Panc1 (cell line): ENCODE results near the gene CRELD2. TPM values are rescaled to one million over a fixed set of nuclear protein-coding genes. Genes with fewer than 3 reads are reported as not detected.

ENCODE experiments used
- ATAC-seq: fragments of 200-7000 bp; cut with Tn5 transposase; 2 replicates; pipeline ENCODE4 v1.9.1; 2020; ENCODE audit warnings: mild to moderate bottlenecking, moderate library complexity
- BruUV-seq: library from RNA; stranded (reverse); fragments of 400-500 nt; replicated peaks from 2 replicates; lab custom pipeline; 2021; lab: Mats Ljungman, UMichigan
- CTCF ChIA-PET: fragments of 300-600 bp; sonication (Branson Sonifier 250); formaldehyde crosslinking; loops from one replicate; lab custom pipeline; 2022; ENCODE audit warnings: antibody characterized with exemption; lab: Charles Lee
- POLR2A ChIA-PET: fragments of 300-600 bp; sonication (Branson Sonifier 250); formaldehyde crosslinking; loops from one replicate; lab custom pipeline; 2022; ENCODE audit warnings: antibody characterized with exemption; lab: Charles Lee
- DNase-seq: peaks from one replicate; pipeline ENCODE4 v3.0.0-alpha.2; 2010; ENCODE audit warnings: low read depth, low spot score
- H3K27ac ChIP-seq: 2 replicates; pipeline ENCODE4 v1.5.1; 2011; ENCODE audit warnings: mild to moderate bottlenecking, low read length, inconsistent platforms
- H3K27me3 ChIP-seq: fragments of 200-500 bp; sonication (Bioruptor generic); 2 replicates; pipeline ENCODE4 v1.6.0; 2014; ENCODE audit warnings: low read length, inconsistent platforms; ENCODE audit not compliant: control insufficient read depth, insufficient read depth
- H3K36me3 ChIP-seq: fragments of 200-500 bp; sonication (Bioruptor generic); 2 replicates; pipeline ENCODE4 v1.5.1; 2014; ENCODE audit warnings: inconsistent platforms, mild to moderate bottlenecking, low read length, moderate library complexity; ENCODE audit not compliant: control insufficient read depth, insufficient read depth
- H3K4me1 ChIP-seq: 2 replicates; pipeline ENCODE4 v1.5.1; 2011; ENCODE audit warnings: inconsistent platforms, mild to moderate bottlenecking, low read length, moderate library complexity; ENCODE audit not compliant: control insufficient read depth, insufficient read depth
- H3K4me3 ChIP-seq, 2 experiments: 2 replicates each; pipeline ENCODE4 v1.5.1; 2011 to 2012; ENCODE audit warnings: low read depth in 2 of 2, low read length in 2 of 2, mild to moderate bottlenecking in 2 of 2, inconsistent platforms in 1 of 2, moderate library complexity in 1 of 2
- H3K9me3 ChIP-seq: fragments of 200-500 bp; sonication (Bioruptor generic); 2 replicates; pipeline ENCODE4 v1.5.1; 2014; ENCODE audit warnings: low read depth, mild to moderate bottlenecking, inconsistent platforms, low read length, moderate library complexity; ENCODE audit not compliant: control insufficient read depth, insufficient read depth
- CTCF ChIP-seq: fragments of 450-650 bp; IDR thresholded peaks from 2 replicates; pipeline ENCODE4 v1.5.1; 2017; ENCODE audit warnings: mild to moderate bottlenecking
- POLR2AphosphoS5 ChIP-seq: IDR thresholded peaks from 2 replicates; pipeline ENCODE4 v1.6.1; 2012; ENCODE audit warnings: mild to moderate bottlenecking, low read depth, low read length, moderate library complexity
- REST ChIP-seq, 2 experiments: IDR thresholded peaks; 2 replicates each; pipeline ENCODE4 v1.6.1; 2011 to 2012; ENCODE audit warnings: low read depth in 2 of 2, control low read depth in 1 of 2, low read length in 1 of 2, mild to moderate bottlenecking in 1 of 2, moderate library complexity in 1 of 2; ENCODE audit not compliant: insufficient read depth in 1 of 2
- SIN3A ChIP-seq: IDR thresholded peaks from 2 replicates; pipeline ENCODE4 v1.6.1; 2012; ENCODE audit warnings: low read depth, mild to moderate bottlenecking, low read length, moderate library complexity, borderline replicate concordance; ENCODE audit not compliant: insufficient read depth
- TCF7L2 ChIP-seq: IDR thresholded peaks from 2 replicates; pipeline ENCODE4 v1.6.1; 2011; ENCODE audit warnings: mild to moderate bottlenecking, low read depth, low read length, inconsistent platforms
- in situ Hi-C: cut with HindIII; loops from 2 replicates; pipeline ENCODE4 v1.10.0; 2016; ENCODE audit warnings: low sequenced_read_pairs, low pct_unique_long_range_greater_than_20kb
- intact Hi-C: fragments of 100-400 bp; cut with micrococcal nuclease; formaldehyde crosslinking; loops from one replicate; pipeline ENCODE4 v1.10.0; 2022; ENCODE audit not compliant: unreplicated experiment
- total RNA-seq: library from RNA; stranded (reverse); gene quantifications from one replicate; pipeline ENCODE4 v1.2.1, GENCODE V29; 2021; ENCODE audit not compliant: unreplicated experiment

Gene CRELD2
- total RNA-seq, 1 experiment from 2014 or later, result 59.7 TPM

GRCh38 chr22:49894322-49895054 is 23.9 kb upstream of the CRELD2 start:
- H3K36me3 ChIP-seq, result no peaks in the 10 kb centered on the region
- no TSS peak for BruUV-seq
- intact Hi-C loops (no loop called here), in situ Hi-C loops (no loop called here)
- H3K9me3 ChIP-seq, result no peaks in the 10 kb centered on the region; the same call in 1 of the 2 replicates
- POLR2A ChIA-PET, result no interaction called here
- H3K27ac ChIP-seq, result no peak overlapping the region
- no peak overlapping the region for H3K4me3 ChIP-seq
- no peaks in the 10 kb centered on the region for H3K27me3 ChIP-seq
- no peak for DNase-seq
- TF ChIP-seq POLR2AphosphoS5, result no peak
- no peak for TF ChIP-seq CTCF
- TF ChIP-seq REST (IDR thresholded peaks at IDR 0.05; ENCODE audit: insufficient read depth in 1 of 2, low read depth in 2 of 2, low read length in 1 of 2), result no peak
- no peak for TF ChIP-seq TCF7L2
- no peak for TF ChIP-seq SIN3A
- ATAC-seq, result peak; percentile 69; the same call in 1 of the 2 replicates
- H3K4me1 ChIP-seq, result no peaks in the 10 kb centered on the region
- CTCF ChIA-PET, result no interaction called here

- ATAC-seq, result 0 out of 2 replicates have a peak, but pooled peaks have one; percentile 30
- Histone ChIP-seq H3K9me3 (no peaks in the 10 kb centered on the region), H3K36me3 (no peaks in the 10 kb centered on the region), H3K4me3 (no peak overlapping the region), H3K27me3 (no peaks in the 10 kb centered on the region), H3K4me1 (no peaks in the 10 kb centered on the region), H3K27ac (no peak overlapping the region)
- no peak for DNase-seq
- intact Hi-C loops, result no loop called here
- ChIA-PET CTCF (no interaction called here), POLR2A (no interaction called here)
- in situ Hi-C loops, result no loop called here
- TF ChIP-seq POLR2AphosphoS5 (no peak), TCF7L2 (no peak), REST (IDR thresholded peaks at IDR 0.05; ENCODE audit: insufficient read depth in 1 of 2, low read depth in 2 of 2, low read length in 1 of 2) (no peak), CTCF (no peak), SIN3A (no peak)
- BruUV-seq, result no TSS peak
Measured at GRCh38 chr22:49896201-49896600, 22.2 kb upstream of the CRELD2 start.
